HFFc6 (cell line): Measurements from ENCODE around the gene MYRFL. TPM values are rescaled to one million over a fixed set of nuclear protein-coding genes. Genes with fewer than 3 reads are reported as not detected.
"Not testable (repeated sequence)": the region's sequence is repeated elsewhere in the genome, so short reads cannot be mapped to it uniquely, and the experiment has no call there.

Source experiments
- DNase-seq: peaks from one replicate; pipeline ENCODE4 v3.0.0-alpha.2; 2018
- H3K27ac Mint-ChIP-seq: 2 replicates; pipeline ENCODE4 v1.8.0; 2020; ENCODE audit warnings: mild to moderate bottlenecking, mixed read lengths
- H3K27me3 Mint-ChIP-seq: 2 replicates; pipeline ENCODE4 v1.8.0; 2021; ENCODE audit warnings: mild to moderate bottlenecking, moderate library complexity, mixed read lengths; ENCODE audit not compliant: insufficient read depth
- H3K36me3 Mint-ChIP-seq: 2 replicates; pipeline ENCODE4 v1.8.0; 2021; ENCODE audit warnings: low read depth, mixed read lengths
- H3K4me1 Mint-ChIP-seq: 2 replicates; pipeline ENCODE4 v1.8.0; 2020; ENCODE audit warnings: low read depth, mixed read lengths
- H3K4me3 Mint-ChIP-seq: 2 replicates; pipeline ENCODE4 v1.8.0; 2020; ENCODE audit warnings: mild to moderate bottlenecking, moderate library complexity, mixed read lengths
- H3K9me3 Mint-ChIP-seq: 2 replicates; pipeline ENCODE4 v1.8.0; 2020; ENCODE audit warnings: mild to moderate bottlenecking, mixed read lengths
- total RNA-seq, 6 experiments: library from RNA; stranded (reverse); fragmentation: NEBNext Ultra II Directional; extraction: Animal tissue kit (Norgen Biotek cat#: 25700); gene quantifications; 2 replicates in 1 of 6; 3 replicates in 5 of 6; pipeline ENCODE4 v1.2.3, GENCODE V29; 2021
- TF ChIP-seq, protein P1 (sequence below): fragments of 200-600 bp; sonication (generic); IDR thresholded peaks from 2 replicates; pipeline ENCODE4 v1.5.0; 2021; ENCODE audit warnings: antibody characterized with exemption, mild to moderate bottlenecking

The MYRFL gene
- total RNA-seq, 6 experiments from 2014 or later = not detected

DNA sequence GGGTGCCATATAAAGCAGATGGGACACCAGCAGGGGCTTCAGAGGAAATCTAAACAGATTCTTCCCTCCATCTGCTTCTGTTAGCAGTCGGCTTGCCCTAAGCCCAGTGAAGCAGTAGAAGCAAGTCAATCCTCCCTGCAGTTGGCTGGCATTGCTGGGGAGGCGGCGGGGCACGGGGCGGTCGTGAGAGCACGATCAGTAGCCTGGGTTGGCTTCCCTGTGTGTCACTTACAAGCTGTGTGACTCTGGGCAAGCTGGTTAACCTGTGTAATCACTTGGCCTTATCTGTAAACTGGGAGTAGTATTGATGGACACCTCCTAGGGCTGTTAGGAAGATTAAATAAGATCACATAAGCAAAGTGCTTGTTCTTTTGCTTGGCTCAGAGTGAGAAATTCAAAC lies 19.4 kb downstream of the MYRFL start:
- H3K36me3 Mint-ChIP-seq = no peaks in the 10 kb centered on the region
- H3K9me3 Mint-ChIP-seq = no peaks in the 10 kb centered on the region
- TF ChIP-seq, protein P1, sequence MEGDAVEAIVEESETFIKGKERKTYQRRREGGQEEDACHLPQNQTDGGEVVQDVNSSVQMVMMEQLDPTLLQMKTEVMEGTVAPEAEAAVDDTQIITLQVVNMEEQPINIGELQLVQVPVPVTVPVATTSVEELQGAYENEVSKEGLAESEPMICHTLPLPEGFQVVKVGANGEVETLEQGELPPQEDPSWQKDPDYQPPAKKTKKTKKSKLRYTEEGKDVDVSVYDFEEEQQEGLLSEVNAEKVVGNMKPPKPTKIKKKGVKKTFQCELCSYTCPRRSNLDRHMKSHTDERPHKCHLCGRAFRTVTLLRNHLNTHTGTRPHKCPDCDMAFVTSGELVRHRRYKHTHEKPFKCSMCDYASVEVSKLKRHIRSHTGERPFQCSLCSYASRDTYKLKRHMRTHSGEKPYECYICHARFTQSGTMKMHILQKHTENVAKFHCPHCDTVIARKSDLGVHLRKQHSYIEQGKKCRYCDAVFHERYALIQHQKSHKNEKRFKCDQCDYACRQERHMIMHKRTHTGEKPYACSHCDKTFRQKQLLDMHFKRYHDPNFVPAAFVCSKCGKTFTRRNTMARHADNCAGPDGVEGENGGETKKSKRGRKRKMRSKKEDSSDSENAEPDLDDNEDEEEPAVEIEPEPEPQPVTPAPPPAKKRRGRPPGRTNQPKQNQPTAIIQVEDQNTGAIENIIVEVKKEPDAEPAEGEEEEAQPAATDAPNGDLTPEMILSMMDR = no peak

DNA sequence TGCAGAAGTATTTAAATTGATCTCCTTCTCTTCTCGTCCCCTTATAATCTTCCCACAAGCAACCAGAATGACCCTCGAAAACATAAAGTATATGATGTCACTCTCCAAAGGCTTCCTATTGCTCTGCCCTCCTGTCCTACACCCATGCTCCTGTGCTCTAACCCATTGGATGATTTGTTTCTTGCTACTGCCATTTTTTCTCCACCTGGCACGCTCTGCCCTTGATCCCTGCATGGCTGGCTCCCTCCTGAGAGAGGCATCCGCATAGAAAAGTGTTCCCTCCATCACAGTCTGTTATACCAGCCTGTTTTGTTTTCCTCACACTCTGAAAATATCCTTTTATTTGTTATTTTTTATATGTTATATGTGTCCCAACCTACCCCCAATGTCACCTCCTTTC lies 19.8 kb downstream of the MYRFL start:
- Mint-ChIP-seq H3K27me3 (no peaks in the 10 kb centered on the region; the same call in 1 of the 2 replicates), H3K4me3 (no peak overlapping the region), H3K27ac (no peak overlapping the region), H3K36me3 (no peaks in the 10 kb centered on the region), H3K9me3 (no peaks in the 10 kb centered on the region), H3K4me1 (no peaks in the 10 kb centered on the region)
- TF ChIP-seq, protein P1 = no peak
- DNase-seq = no peak

More for the DNA sequence above, 19.4 kb downstream of the MYRFL start:
- no peaks in the 10 kb centered on the region for H3K4me1 Mint-ChIP-seq
- no peak for DNase-seq
- H3K27ac Mint-ChIP-seq = no peak overlapping the region
- no peak overlapping the region for H3K4me3 Mint-ChIP-seq
- H3K27me3 Mint-ChIP-seq = no peaks in the 10 kb centered on the region; the same call in 1 of the 2 replicates

DNA sequence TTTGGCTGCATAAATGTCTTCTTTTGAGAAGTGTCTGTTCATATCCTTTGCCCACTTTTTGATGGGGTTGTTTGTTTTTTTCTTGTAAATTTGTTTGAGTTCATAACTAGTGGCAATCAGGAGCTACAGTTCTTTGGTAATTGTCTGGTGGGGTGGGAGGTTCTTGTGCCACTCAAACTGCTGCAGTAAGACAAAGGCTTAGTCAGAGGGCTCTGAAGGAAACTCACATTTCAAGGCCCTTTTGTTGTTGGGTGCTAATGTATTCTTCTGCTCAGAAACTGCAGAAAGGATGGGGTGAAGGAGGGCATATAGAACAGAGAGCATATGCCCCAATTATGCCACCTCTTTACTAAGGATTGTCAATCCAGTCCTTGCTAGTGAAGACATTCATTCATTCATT lies 21.9 kb downstream of the MYRFL start:
- no peaks in the 10 kb centered on the region for H3K9me3 Mint-ChIP-seq
- no peaks in the 10 kb centered on the region for H3K36me3 Mint-ChIP-seq
- H3K4me3 Mint-ChIP-seq = no peak overlapping the region
- TF ChIP-seq, protein P1 = no peak
- DNase-seq = no peak
- H3K27ac Mint-ChIP-seq = no peak overlapping the region
- no peaks in the 10 kb centered on the region for H3K27me3 Mint-ChIP-seq
- no peaks in the 10 kb centered on the region for H3K4me1 Mint-ChIP-seq

DNA sequence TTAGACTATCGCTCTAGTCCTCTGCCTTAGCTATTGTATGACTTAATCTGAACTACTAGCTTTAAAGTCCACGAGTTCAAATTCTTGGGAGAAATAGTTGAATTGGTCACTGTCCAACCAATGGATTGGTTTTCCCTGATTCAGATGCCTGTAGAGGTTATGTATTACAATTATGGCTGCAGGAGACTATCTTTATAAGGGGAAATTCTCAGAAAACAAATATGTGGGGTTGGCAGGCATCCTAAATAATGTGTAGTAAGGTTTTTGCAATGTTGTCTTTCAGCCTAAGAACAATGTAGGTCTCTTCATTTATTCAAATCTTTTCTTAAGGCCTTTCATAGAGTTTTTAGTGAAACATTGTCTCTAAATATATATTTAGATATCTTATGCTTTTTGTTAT lies 26.9 kb downstream of the MYRFL start:
- no peak for DNase-seq
- H3K9me3 Mint-ChIP-seq = no peaks in the 10 kb centered on the region
- TF ChIP-seq, protein P1 = no peak
- no peak overlapping the region for H3K4me3 Mint-ChIP-seq
- H3K27ac Mint-ChIP-seq = no peak overlapping the region
- no peaks in the 10 kb centered on the region for H3K4me1 Mint-ChIP-seq
- no peaks in the 10 kb centered on the region for H3K36me3 Mint-ChIP-seq
- no peaks in the 10 kb centered on the region for H3K27me3 Mint-ChIP-seq

DNA sequence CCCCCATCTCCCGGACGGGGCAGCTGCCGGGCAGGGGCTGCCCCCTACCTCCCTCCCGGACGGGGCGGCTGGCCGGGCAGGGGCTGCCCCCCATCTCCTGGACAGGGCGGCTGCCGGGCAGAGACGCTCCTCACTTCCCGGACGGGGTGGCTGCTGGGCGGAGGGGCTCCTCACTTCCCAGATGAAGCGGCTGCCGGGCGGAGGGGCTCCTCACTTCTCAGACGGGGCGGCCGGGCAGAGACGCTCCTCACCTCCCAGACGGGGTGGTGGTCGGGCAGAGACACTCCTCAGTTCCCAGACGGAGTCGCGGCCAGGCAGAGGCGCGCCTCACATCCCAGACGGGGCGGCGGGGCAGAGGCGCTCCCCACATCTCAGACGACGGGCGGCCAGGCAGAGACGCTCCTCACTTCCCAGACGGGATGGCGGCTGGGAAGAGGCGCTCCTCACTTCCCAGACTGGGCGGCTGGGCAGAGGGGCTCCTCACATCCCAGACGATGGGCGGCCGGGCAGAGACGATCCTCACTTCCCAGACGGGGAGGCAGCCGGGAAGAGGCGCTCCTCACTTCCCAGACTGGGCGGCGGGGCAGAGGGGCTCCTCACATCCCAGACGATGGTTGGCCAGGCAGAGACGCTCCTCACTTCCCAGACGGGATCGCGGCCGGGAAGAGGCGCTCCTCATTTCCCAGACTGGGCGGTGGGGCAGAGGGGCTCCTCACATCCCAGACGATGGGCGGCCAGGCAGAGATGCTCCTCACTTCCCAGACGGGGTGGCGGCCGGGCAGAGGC lies 28.3 kb downstream of the MYRFL start:
- H3K27ac Mint-ChIP-seq, H3K9me3 Mint-ChIP-seq, H3K4me3 Mint-ChIP-seq, H3K36me3 Mint-ChIP-seq, H3K4me1 Mint-ChIP-seq, H3K27me3 Mint-ChIP-seq, DNase-seq: not testable (repeated sequence)

DNA sequence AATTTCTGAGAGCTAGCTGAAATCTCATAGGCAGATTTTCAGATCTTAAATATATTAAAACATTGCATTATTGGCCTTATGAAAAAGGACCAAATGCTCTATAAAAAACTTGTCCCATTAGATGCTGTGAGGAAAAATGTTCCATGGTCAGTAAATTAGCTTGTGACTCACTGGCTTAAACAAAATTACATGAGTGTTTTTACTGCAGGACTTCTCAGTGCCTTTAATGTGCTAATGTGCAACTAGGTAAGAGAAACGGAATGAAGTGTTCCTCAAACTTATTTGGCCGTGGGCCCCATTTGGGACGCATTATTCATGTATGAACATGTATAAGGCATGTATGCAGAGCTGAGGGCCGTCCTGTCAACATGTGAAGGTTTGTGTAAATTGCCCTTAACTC lies 41.7 kb downstream of the MYRFL start:
- peaks cover 2% of the 10 kb centered on the region; the same call in 1 of the 2 replicates for H3K27me3 Mint-ChIP-seq
- no peaks in the 10 kb centered on the region for H3K9me3 Mint-ChIP-seq
- no peak overlapping the region for H3K4me3 Mint-ChIP-seq
- H3K4me1 Mint-ChIP-seq = no peaks in the 10 kb centered on the region
- no peaks in the 10 kb centered on the region for H3K36me3 Mint-ChIP-seq
- TF ChIP-seq, protein P1 = no peak
- DNase-seq = no peak
- H3K27ac Mint-ChIP-seq = no peak overlapping the region
